GM12873 (cell line): Measurements from ENCODE around the gene MSANTD3.

Experiments used
- CTCF ChIP-seq: IDR thresholded peaks from 2 replicates; pipeline ENCODE4 v1.5.1; 2012; ENCODE audit warnings: low read depth, mild to moderate bottlenecking, moderate library complexity, low read length, control low read depth; ENCODE audit not compliant: insufficient read depth; ENCODE audit errors: missing control alignments

MSANTD3 gene

GRCh38 chr9:100401042-100401441, 25.9 kb upstream of the MSANTD3 start:
- no peak for TF ChIP-seq CTCF

GRCh38 chr9:100406962-100407361, 20.0 kb upstream of the MSANTD3 start:
- no peak for TF ChIP-seq CTCF

- no peak for TF ChIP-seq CTCF
Measured at GRCh38 chr9:100408546-100409175, 18.3 kb upstream of the MSANTD3 start.

GRCh38 chr9:100409176-100409556, 17.8 kb upstream of the MSANTD3 start:
- no peak for TF ChIP-seq CTCF

GRCh38 chr9:100411472-100412283, 15.3 kb upstream of the MSANTD3 start:
- TF ChIP-seq CTCF = no peak

GRCh38 chr9:100413839-100414420, 13.0 kb upstream of the MSANTD3 start:
- no peak for TF ChIP-seq CTCF

- TF ChIP-seq CTCF = no peak
Measured at GRCh38 chr9:100417815-100418214, 9.1 kb upstream of the MSANTD3 start.
